Keratinocyte (primary cell): Measurements from ENCODE around the gene SLC8A1.

Experiments
- CTCF ChIP-seq, 3 experiments: IDR thresholded peaks in 1 of 3; conservative IDR thresholded peaks in 1 of 3; optimal IDR thresholded peaks in 1 of 3; 2 replicates in 2 of 3; 3 replicates in 1 of 3; pipeline versions ENCODE3 to v1.5.1; 2011; ENCODE audit warnings: low read length in 3 of 3, mild to moderate bottlenecking in 3 of 3, moderate library complexity in 2 of 3, control low read depth in 1 of 3, inconsistent platforms in 1 of 3; ENCODE audit not compliant: insufficient read depth in 2 of 3; ENCODE audit errors: extremely low read depth in 1 of 3
- EZH2 ChIP-seq: IDR thresholded peaks from one replicate; pipeline ENCODE4 v1.6.1; 2012; ENCODE audit warnings: inconsistent platforms, mild to moderate bottlenecking, low read length, moderate library complexity

- TF ChIP-seq EZH2 (no peak), CTCF (optimal IDR thresholded peaks at IDR 0.05 in 1 of 3, IDR thresholded peaks at IDR 0.05 in 1 of 3, conservative IDR thresholded peaks at IDR 0.05 in 1 of 3; ENCODE audit: extremely low read depth in 1 of 3, insufficient read depth in 2 of 3, low read length in 3 of 3) (no peak)
Observed at GRCh38 chr2:40430776-40431599, 20.9 kb downstream of the SLC8A1 start.
